ENCODE measurements around the gene TEX35. TPM values are rescaled to one million over a fixed set of nuclear protein-coding genes. Genes with fewer than 3 reads are reported as not detected.
"Not testable (repeated sequence)": the region's sequence is repeated elsewhere in the genome, so short reads cannot be mapped to it uniquely, and the experiment has no call there.

The TEX35 gene
- polyA plus RNA-seq, 3 donors, result 0.06 TPM; not detected in 2

GRCh38 chr1:178555613-178556012 is 42.7 kb downstream of the TEX35 start:
- not testable (repeated sequence) for H3K27ac ChIP-seq (ENCODE audit: low read depth, low read length)
- WGBS, 3 donors, result 96 to 100% (median 97%) methylated on average over 1 of the region's 1 CpG

DNA sequence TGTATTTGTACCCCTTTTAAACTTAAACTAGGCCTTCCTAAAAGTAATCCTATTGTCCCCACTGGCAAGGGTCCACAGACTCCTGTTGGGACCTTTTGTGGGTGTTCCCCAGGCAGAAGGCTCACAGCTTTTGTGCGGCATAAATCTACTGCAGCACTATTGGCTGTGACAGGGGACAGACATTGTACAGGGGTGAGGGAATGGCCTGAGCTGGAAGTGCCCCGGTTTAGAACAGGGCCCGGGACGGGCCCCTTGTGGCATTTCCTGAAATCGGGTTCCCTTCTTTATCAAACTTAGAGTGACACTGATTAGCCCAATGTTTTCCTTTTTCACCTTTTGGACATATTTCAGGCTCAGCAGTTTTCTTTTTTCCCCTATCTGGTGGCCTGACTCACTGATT is 45.9 kb downstream of the TEX35 start:
- H3K27ac ChIP-seq (ENCODE audit: low read depth, low read length), result not testable (repeated sequence)
- 38 to 45% (median 39%) methylated on average over 5 of the region's 5 CpGs for WGBS, 3 donors

DNA sequence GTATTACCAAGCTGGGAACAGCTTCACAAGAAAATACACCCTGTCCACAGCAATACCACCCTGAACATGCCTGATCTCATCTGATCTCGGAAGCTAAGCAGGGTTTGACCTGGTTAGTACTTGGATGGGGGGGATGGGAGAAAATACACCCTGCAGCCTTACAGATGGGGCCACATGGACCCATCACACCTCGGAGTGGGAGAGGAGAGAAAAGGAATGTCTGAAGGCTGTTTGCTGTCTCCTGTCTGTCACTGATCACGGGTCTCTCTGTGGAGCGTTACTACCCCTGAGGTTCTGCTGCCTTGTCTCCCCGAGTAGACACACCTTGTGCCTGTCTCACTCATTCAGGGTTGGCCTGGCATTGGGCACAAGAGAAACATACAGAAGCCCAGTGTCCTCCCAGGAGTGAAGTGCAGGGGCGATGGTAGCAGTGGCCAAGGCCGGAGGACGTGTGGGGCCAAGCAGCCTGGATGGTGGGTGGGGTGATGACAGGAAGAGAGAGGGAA is 48.0 kb downstream of the TEX35 start:
- 84 to 89% (median 87%) methylated on average over 8 of the region's 8 CpGs for WGBS, 3 donors
- no peak overlapping the region for H3K27ac ChIP-seq (ENCODE audit: low read depth, low read length)

DNA sequence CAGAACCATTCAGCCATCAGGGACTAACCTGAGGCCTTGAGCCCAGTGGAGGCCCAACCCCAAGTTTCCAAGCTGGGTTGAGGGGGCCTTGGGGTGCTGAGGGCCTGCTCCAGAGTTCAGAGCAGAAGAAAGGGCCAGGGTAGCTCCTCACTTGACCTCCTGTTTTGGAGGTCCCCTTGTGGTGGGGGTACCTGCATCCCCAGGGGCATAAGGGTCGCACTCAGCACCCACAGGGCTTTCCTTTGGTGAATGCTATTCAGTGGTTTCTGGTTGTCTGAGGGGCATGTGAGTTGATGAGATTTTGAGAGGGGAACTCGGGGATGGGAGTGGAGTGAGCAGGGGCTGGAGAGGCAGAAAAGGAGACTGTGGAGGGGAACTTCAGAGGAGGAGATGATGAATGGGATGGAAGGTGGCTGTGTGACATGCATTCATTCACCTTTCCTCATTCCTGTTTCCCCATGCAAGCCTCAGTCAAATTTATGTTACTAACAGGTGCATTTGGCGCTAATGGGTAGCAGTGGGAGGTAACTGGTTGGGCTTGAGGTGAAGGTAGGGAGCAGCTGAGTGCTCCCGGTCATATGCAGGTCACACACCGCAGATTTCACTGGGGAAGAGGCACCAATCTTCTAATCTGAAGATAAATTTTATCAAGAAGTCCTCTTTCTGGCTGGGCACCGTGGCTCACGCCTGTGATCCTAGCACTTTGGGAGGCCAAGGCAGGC is 50.4 kb downstream of the TEX35 start:
- H3K27ac ChIP-seq (ENCODE audit: low read depth, low read length), result no peak overlapping the region
- WGBS, 3 donors, result 95 to 98% (median 96%) methylated on average over 7 of the region's 7 CpGs

DNA sequence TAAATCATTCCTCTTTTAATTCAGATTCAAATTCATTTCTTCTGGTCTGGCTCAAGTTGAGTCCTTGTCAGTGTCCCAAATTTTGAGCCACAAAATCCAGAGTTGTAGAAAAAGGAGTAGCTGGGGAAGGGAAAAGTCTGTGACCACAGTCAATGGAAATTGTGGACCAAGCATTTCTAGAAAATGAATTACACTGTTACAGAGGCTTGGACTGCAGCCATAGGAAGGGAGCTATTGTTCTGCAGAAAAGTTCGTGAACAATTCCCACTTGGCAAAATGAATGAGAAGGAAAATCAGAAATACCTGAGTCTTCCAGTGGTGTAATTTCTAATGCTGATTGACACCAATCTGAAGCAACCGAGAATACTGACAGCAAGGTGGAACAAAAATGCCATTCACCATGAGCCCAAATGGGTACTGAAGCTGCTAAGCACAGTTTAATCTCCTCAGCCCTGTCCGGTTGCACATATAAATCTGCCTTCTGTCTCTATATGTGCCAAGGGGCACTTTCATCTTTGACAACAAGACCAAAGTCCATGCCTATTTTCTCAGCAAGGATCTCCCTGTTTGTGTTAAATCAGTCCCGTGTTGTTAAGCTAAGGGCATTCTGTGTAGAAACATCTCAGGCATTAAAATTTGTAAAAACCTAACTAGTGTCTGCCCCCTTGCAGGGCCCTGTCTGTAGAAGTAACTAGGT is 51.3 kb downstream of the TEX35 start:
- no peak overlapping the region for H3K27ac ChIP-seq (ENCODE audit: low read depth, low read length)
- WGBS, 3 donors, result 31 to 74% (median 61%) methylated on average over 4 of the region's 4 CpGs

GRCh38 chr1:178564783-178565180 is 51.9 kb downstream of the TEX35 start:
- 35 to 97% (median 69%) methylated on average over 2 of the region's 2 CpGs for WGBS, 3 donors
- no peak overlapping the region for H3K27ac ChIP-seq (ENCODE audit: low read depth, low read length)

- WGBS, 3 donors, result 91 to 97% (median 93%) methylated on average over 3 of the region's 3 CpGs
Measured at GRCh38 chr1:178565586-178565985, 52.7 kb downstream of the TEX35 start.

DNA sequence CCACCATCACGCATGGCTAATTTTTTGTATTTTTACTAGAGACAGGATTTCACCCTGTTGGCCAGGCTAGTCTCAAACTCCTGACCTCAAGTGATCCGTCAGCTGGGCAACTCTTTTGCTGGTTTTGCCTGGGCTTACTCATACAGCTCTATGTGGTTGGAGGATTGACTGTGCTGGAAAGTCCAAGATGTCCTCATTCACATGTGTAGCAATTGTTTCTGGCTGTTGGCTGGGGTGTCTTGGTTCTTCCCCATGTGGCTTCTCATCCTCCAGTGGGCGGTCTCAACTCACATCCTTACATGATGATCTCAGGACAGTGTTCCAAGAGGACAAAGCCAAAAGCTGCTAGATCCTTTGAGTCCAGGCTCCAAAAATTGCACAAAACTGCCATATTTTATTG is 53.3 kb downstream of the TEX35 start:
- WGBS, 3 donors, result 95 to 100% (median 97%) methylated on average over 3 of the region's 3 CpGs
- no peak overlapping the region for H3K27ac ChIP-seq (ENCODE audit: low read depth, low read length)

More at GRCh38 chr1:178565586-178565985, 52.7 kb downstream of the TEX35 start:
- no peak overlapping the region for H3K27ac ChIP-seq (ENCODE audit: low read depth, low read length)

GRCh38 chr1:178571807-178572206 is 58.9 kb downstream of the TEX35 start:
- 85 to 90% (median 89%) methylated on average over 4 of the region's 4 CpGs for WGBS, 3 donors

More at GRCh38 chr1:178571807-178572206, 58.9 kb downstream of the TEX35 start:
- no peak overlapping the region for H3K27ac ChIP-seq (ENCODE audit: low read depth, low read length)

Other genes with a start within 250 kb of the TEX35 start
- not detected for gene CLEC20A, start 16.1 kb upstream of the TEX35 start, polyA plus RNA-seq
- 1 to 10 TPM; 1.5 to 7.3 (median 1.9) TPM for gene RALGPS2, start 212.1 kb downstream of the TEX35 start, polyA plus RNA-seq

Measured in adipose tissue (tissue), 3 donors.